H1 (cell line): ENCODE measurements around the gene NPC1L1. TPM values are rescaled to one million over a fixed set of nuclear protein-coding genes. Genes with fewer than 3 reads are reported as not detected.

Experiments used
- polyA plus RNA-seq, 7 experiments: library from polyadenylated mRNA; depleted of rRNA in 3 of 7; stranded (reverse) in 5 of 7; unstranded in 2 of 7; fragments of >200 nt in 5 of 7; fragments of 200-250 nt in 2 of 7; gene quantifications; 1 replicate in 5 of 7; 2 replicates in 1 of 7; 4 replicates in 1 of 7; pipeline versions ENCODE4 v1.2.1 to v1.2.3, GENCODE V29; 2011 to 2013; ENCODE audit warnings: missing spikeins in 2 of 7, mixed read lengths in 2 of 7
- total RNA-seq: library from RNA; stranded (reverse); fragmentation: NEBNext Ultra II Directional; extraction: Animal tissue kit (Norgen Biotek cat#: 25700); gene quantifications from 2 replicates; pipeline ENCODE4 v1.2.1, GENCODE V29; 2021
- TF ChIP-seq, protein P1 (sequence below), 3 experiments: IDR thresholded peaks; 1 replicate in 2 of 3; 2 replicates in 1 of 3; pipeline versions ENCODE4 v1.5.1 to v1.6.1; 2011; ENCODE audit warnings: low read length in 3 of 3, mild to moderate bottlenecking in 3 of 3, inconsistent platforms in 2 of 3, low read depth in 1 of 3, moderate library complexity in 1 of 3; ENCODE audit not compliant: insufficient read depth in 1 of 3; ENCODE audit errors: control extremely low read depth in 1 of 3
- TF ChIP-seq, protein P2 (sequence below): IDR thresholded peaks from 2 replicates; pipeline ENCODE4 v1.6.1; 2011; ENCODE audit warnings: low read depth, mild to moderate bottlenecking, low read length; ENCODE audit not compliant: insufficient read depth

NPC1L1 gene
- total and polyA plus RNA-seq, 2 of the 8 experiments (the other 6 are each of a cell fraction or from before 2014, with no cell fraction given): 0.06 to 0.21 TPM

DNA sequence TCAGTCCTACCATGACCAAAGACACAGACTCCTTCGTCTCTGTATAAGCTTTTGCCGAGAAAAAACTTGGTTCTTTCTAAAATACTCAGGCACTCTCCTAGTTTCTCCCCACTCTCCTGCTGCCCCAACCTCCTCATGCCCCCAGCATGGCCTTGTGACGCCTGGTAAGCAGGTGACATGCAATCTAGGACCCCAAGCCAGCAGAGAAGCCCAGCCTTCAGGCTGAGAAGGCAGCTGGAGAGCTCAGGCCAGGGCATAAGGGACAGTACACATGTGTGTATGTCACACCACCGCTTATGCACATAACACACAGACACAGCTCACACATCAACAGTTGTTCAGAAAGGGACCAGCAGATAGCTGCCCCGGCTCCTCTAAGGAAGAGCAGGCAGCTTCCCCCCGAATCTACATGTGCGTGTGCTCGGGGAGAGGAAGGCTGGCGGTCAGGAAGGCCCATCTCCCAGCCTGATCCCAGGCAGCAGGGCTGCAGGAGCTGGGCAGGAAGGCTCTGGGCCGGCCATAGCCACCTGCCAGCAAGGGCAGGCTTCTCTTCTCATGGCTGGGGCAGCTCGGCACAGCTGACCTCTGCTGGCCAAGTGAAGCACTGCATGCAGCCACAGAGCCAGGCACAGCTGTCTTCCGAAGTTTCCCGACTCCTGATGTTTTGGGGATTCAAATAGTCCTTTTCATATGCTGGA is 24.1 kb upstream of the NPC1L1 start (continued):
- TF ChIP-seq, protein P1, sequence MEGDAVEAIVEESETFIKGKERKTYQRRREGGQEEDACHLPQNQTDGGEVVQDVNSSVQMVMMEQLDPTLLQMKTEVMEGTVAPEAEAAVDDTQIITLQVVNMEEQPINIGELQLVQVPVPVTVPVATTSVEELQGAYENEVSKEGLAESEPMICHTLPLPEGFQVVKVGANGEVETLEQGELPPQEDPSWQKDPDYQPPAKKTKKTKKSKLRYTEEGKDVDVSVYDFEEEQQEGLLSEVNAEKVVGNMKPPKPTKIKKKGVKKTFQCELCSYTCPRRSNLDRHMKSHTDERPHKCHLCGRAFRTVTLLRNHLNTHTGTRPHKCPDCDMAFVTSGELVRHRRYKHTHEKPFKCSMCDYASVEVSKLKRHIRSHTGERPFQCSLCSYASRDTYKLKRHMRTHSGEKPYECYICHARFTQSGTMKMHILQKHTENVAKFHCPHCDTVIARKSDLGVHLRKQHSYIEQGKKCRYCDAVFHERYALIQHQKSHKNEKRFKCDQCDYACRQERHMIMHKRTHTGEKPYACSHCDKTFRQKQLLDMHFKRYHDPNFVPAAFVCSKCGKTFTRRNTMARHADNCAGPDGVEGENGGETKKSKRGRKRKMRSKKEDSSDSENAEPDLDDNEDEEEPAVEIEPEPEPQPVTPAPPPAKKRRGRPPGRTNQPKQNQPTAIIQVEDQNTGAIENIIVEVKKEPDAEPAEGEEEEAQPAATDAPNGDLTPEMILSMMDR (IDR thresholded peaks at IDR 0.05; ENCODE audit: control extremely low read depth in 1 of 3, insufficient read depth in 1 of 3, low read depth in 1 of 3, low read length in 3 of 3): peak; percentile 91 to 98 (median 96)
- TF ChIP-seq, protein P2, sequence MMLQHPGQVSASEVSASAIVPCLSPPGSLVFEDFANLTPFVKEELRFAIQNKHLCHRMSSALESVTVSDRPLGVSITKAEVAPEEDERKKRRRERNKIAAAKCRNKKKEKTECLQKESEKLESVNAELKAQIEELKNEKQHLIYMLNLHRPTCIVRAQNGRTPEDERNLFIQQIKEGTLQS: 0 out of 2 replicates have a peak, but pooled peaks have one; percentile 19
- TF ChIP-seq, all 59 proteins: peak for 8
